LNCAP (cell line): ENCODE measurements around the gene ASB18.

Source experiments
- CTCF ChIP-seq: fragments of 450-650 bp; IDR thresholded peaks from 2 replicates; pipeline ENCODE4 v1.5.1; 2017; ENCODE audit warnings: mild to moderate bottlenecking

Gene ASB18

GRCh38 chr2:236238751-236239150, 25.5 kb downstream of the ASB18 start:
- TF ChIP-seq CTCF, result no peak

GRCh38 chr2:236237468-236238190, 26.6 kb downstream of the ASB18 start:
- TF ChIP-seq CTCF, result no peak

GRCh38 chr2:236236559-236237452, 27.4 kb downstream of the ASB18 start:
- TF ChIP-seq CTCF, result no peak

- TF ChIP-seq CTCF, result no peak
These were observed 35.0 kb downstream of the ASB18 start for GRCh38 chr2:236229186-236229585.

GRCh38 chr2:236223675-236224074, 40.5 kb downstream of the ASB18 start:
- TF ChIP-seq CTCF, result no peak

- TF ChIP-seq CTCF, result no peak
These were observed 42.4 kb downstream of the ASB18 start for GRCh38 chr2:236221798-236222197.

GRCh38 chr2:236219411-236219810, 44.8 kb downstream of the ASB18 start:
- TF ChIP-seq CTCF, result no peak
